CD4-positive, alpha-beta T cell treated with Interleukin-21 for 1 hour (primary cell): ENCODE data around the gene FGGY.
"Not testable (repeated sequence)": the region's sequence is repeated elsewhere in the genome, so short reads cannot be mapped to it uniquely, and the experiment has no call there.

ENCODE experiments used
- DNase-seq: peaks from one replicate; pipeline ENCODE4 v3.0.0-alpha.2; 2020

The FGGY gene

DNA sequence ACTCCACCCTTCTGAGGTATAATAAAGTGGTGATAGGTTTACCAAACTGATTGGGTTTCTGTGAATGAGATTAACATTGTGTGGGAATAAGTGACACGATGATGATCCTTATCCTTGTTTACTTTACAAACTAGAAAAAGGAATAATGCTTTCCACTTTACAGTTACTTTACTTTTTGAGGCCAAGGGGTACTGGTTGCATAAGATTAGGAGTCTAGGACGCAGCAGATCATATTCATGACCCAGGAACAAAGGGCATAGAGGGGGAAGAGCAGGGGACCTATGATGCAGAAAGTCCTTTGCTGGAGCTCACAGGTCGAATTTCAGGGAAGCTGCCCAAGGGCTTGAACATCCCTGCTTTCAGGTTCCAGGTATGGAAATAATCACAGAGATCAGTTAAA lies 20.4 kb downstream of the FGGY start:
- DNase-seq = no peak

- no peak for DNase-seq
Measured at GRCh38 chr1:59317780-59318179, 20.9 kb downstream of the FGGY start.

DNA sequence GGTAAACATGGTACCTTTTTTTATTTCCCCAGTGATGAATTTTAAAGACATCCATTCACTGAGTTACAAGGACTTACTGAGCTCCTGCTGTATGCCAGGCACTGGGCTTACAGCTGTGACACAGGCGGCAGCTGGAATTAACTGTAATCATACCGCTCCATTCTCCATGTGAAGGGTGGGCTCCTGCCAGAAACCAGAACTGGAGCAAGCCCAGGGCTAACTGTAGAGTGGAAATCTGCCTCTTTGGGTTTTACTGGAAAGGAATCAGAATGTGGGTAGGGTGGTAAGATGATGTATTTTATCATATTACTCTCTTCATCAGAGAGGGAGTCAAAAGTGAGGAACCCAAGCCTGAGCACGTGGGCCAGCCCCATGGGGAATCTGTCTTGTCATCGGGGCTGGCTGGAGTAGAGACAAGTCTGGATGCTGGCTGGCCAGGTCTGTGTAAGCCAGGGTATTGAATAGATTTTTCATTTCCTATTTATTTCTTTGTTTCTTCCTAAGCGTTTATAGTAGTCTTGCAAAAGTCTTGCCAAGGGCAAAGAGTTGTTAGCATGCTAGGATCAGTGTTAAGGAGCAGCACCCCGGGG lies 21.5 kb downstream of the FGGY start:
- no peak for DNase-seq

GRCh38 chr1:59322394-59322793 lies 25.5 kb downstream of the FGGY start:
- no peak for DNase-seq

DNA sequence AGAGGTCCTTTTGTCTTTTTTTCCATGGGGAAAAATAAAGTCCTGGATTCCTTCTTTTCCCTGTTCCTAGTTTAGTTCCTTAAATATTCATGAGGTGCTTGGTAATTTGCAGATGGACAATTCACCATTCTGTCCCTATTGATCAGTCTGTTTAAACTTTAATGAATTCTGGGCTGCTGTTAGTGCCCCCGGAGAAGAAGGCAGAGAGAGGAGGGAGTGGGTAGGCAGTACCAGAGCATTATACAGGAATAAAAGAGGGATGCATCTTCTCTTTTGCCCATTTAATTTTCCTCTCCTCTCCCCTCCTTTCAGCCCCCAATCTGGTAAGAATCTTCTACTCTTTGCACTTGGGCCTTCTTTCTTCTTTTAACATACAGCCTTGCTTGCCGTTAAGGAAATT lies 25.9 kb downstream of the FGGY start:
- DNase-seq = no peak

DNA sequence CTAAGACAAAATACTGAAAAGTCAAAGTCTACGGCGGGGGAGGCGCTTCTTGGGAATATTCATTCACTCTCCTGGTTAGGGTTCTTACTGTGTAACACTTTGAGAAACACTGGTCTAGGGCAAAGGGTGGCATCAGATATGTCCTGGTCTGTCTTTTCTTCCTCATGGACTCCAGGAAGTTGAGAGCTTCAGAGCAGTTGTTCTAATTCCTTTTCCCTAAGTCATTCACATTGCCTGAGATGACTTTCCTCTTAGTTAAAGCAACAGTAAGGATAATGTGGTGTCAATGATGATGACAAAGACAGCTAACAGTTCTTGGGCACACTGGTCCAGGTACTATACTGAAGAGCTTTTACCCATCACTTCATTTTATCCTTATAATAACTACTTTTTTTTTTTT lies 27.0 kb downstream of the FGGY start:
- DNase-seq = no peak

DNA sequence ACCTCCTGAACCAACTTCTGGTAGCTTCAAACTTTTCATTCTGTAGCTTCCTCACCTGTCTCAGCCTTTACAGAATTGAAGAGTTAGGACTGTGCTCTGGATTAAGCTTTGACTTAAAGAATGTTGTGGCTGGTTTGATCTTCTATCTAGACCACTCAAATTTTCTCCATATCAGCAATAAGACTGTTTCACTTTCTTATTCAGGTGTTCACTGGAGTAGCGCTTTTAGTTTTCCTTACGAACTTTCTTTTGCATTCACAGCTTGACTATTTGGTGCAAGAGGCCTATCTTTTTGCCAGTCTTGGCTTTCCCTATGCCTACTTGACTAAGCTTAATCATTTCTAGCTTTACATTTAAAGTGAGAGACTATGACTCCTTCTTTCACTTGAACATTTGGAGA lies 31.5 kb downstream of the FGGY start:
- DNase-seq = no peak

GRCh38 chr1:59329412-59330053 lies 32.6 kb downstream of the FGGY start:
- no peak for DNase-seq

DNA sequence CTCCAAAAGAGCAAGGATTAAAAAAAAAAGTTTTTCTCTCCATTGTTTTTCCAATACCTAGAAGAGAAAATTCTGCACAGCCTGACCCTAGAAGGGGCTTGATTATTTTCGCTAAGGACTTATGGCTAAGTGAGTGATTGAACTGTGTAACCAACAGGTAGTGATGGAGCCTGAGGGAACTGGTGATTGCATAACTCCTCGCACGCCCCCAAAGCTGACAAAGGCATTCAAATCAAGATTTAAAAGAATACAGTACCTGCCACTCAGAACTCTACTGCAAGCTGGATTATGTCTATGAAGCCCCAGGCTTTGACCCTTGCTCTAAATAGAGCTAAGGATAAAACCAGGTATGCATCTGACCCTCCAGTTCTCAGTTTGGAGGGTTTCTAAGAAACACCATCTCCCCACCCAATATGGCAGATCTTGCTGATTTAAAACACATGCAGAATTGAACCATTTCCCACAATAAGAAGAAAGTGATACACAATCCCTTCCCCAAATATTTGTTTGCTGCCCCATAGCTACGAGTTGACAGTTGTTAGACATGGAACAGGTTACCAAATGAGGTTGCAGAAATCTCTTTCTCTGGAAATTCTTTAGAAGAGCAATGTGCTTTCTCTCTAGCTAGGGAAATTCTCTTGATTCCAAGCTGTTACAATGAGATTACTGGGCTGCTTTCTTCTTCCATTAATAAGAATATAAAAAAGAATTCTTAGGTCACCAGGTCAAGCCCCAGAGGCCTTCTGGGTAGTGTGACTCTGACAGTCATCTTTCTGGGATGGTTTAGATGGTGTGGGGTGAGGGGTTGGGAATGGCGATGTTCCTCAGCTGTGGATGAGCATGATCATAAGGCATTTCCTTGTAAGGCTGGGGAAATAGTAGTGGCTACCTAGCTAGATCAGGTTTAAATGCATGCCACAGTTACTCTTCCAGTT lies 35.1 kb downstream of the FGGY start:
- no peak for DNase-seq

DNA sequence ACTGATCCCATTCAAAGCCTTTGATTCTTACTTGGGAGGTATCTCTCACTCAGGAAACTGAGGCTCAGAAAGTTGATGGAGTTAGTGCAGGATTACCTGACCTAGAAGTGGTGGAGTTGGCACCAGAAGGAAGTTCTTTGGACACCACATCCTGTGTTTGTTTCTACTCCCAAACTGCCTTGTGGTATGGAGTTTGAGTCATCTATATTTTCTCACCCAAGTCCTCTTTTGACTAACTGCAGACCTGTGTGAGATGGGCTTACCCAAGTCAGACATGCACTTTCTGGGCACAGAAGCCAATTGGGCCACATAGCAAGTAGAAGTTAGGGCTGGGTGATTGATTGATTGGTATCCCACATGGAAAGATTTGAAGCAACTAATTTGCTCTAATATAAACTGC lies 36.1 kb downstream of the FGGY start:
- DNase-seq = peak; percentile 1

GRCh38 chr1:59333626-59334277 lies 36.9 kb downstream of the FGGY start:
- DNase-seq = no peak

DNA sequence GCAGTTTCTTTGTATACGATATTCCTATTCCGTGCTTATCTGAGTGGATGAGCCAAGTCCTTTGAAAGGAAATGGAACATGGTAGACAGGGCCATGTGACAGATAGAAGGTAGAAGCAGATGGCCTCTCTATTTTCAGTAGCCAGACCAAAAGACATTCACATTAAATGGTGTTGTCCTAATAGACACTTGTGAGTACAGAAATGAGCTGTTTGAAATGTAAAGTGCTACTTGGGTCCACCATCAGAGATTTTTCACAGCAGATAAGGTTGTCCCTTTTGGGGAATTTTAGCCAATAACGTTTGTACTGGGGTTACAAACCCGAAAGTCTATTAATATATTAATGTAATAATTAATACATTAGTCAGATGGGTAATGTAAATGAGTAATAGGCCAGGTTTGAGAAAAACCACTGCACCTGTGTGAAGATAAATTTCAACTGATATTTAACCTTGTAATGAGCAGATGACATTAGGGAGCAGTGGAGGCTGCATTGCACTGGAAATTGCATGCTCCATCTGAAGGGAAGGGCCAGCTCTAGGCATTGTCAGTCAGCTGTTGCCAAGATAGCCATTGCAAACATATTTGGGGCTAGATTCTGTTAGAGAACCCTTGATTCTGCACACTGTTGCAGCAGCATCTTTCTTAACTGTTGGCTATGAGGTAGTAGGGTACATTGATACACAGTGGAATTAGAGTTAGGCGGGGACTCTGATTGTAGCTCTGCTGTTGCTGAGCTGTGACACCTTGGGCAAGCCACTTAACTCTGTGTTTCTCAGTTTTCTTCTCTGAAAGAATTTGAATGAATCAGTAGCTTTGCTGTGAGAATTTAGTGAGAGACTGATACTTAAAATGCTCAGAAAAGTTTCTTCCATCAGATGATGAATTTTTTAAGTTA lies 43.8 kb downstream of the FGGY start:
- DNase-seq = no peak

- DNase-seq = no peak
Measured at GRCh38 chr1:59342801-59343575, 46.1 kb downstream of the FGGY start.

GRCh38 chr1:59343576-59343840 lies 46.6 kb downstream of the FGGY start:
- no peak for DNase-seq

- no peak for DNase-seq
Measured at GRCh38 chr1:59345221-59345620, 48.3 kb downstream of the FGGY start.

DNA sequence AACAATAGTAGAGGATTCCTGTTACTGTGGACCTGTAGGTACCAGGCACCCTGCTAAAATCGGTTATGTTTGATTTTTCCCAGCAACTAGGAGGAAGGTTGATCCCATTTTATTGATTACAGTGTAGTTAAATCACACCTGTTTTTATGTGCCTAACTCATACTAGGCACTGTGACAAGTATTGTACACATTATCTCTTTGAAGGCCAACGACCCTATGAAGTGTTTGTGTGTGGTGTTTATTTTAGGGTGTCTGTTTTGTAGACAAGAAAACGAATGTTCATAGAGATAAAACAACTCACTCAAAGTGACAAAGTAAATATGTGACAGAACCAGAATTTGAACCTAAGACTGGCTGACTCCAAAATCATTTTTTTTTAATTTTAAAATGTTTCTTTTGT lies 49.5 kb downstream of the FGGY start:
- no peak for DNase-seq

- no peak for DNase-seq
Measured at GRCh38 chr1:59349101-59349500, 52.2 kb downstream of the FGGY start.

GRCh38 chr1:59350521-59350920 lies 53.6 kb downstream of the FGGY start:
- no peak for DNase-seq

DNA sequence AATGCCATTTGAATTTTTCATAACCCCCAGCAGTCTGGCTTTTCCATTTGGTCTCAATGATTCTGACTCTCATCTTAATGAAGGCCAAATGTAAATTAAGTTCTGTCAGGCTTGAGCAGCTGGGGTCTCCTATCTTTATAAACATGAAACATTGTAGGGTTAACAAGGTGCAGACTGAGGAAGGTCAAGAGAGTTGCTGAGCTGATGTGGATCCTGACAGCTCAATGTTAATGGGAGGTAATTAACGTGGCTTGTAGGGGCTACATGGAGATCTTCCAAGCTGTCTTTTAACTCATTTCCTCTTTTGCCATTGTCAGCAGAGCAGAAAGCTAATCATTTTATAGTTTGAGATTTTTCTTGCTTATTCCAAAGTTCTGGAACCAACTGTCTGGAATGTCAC lies 55.2 kb downstream of the FGGY start:
- no peak for DNase-seq

DNA sequence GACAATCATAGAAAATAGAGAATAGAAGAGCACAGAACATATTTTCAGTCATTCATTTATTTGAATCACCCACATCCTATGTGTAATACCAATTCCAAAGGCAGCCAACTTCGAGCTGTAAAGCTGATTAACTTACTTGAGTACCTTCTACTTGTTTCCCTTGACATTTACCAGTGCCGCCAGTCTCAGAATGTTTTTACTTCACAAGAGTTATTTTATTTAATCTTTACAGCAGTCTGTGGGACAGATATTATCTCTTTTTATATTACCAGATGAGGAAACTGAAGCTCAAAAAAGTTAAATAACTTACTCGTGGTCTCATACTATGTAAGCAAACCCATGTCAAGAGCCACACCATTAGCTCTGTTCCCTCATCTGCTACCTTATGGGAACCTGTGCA lies 56.6 kb downstream of the FGGY start:
- no peak for DNase-seq

DNA sequence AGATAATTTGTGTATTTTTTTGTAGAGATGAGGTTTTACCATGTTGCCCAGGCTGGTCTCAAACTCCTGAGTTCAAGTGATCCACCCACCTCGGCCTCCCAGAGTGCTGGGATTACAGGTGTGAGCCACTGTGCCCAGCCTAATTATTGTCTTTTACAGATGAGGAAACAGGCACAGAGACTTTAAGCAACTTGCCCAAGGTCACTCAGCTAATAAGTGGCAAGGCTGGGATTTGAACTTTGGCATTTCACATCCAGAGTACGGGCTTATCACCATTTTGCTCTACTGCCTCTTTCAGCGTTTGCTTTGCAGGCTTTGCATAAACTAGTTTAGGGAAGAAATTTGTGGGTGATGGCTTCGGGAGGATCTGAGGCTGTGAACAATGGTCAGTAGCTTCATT lies 57.3 kb downstream of the FGGY start:
- DNase-seq = not testable (repeated sequence)
